Brain microvascular endothelial cell (primary cell): ENCODE data around the gene C20orf202.
"Not testable (repeated sequence)": the region's sequence is repeated elsewhere in the genome, so short reads cannot be mapped to it uniquely, and the experiment has no call there.

Experiments
- DNase-seq: peaks from one replicate; pipeline ENCODE4 v3.0.0-alpha.2; 2020
- H3K27ac ChIP-seq: fragments of 250-450 bp; sonication (Bioruptor Pico); 2 replicates; pipeline ENCODE4 v1.5.1; 2020; ENCODE audit warnings: mild to moderate bottlenecking, moderate library complexity
- H3K27me3 ChIP-seq: fragments of 250-450 bp; sonication (Bioruptor Pico); replicated peaks from 2 replicates; pipeline ENCODE4 v1.5.1; 2020; ENCODE audit warnings: mild to moderate bottlenecking
- H3K36me3 ChIP-seq: fragments of 250-450 bp; sonication (Bioruptor Pico); replicated peaks from 2 replicates; pipeline ENCODE4 v1.5.1; 2020; ENCODE audit warnings: mild to moderate bottlenecking
- H3K4me3 ChIP-seq: 2 replicates; pipeline ENCODE4 v1.5.1; 2011; ENCODE audit warnings: low read depth, mild to moderate bottlenecking, control low read depth, low read length, moderate library complexity
- in situ Hi-C: cut with HindIII; loops from 2 replicates; pipeline ENCODE4 v1.10.0; 2017; ENCODE audit warnings: low sequenced_read_pairs, low pct_ligation_motif_present
- TF ChIP-seq, protein P1 (sequence below): IDR thresholded peaks from 2 replicates; pipeline ENCODE4 v1.5.1; 2011; ENCODE audit warnings: low read depth, mild to moderate bottlenecking, moderate library complexity, low read length, control low read depth, inconsistent platforms; ENCODE audit errors: missing control alignments

Gene C20orf202

DNA sequence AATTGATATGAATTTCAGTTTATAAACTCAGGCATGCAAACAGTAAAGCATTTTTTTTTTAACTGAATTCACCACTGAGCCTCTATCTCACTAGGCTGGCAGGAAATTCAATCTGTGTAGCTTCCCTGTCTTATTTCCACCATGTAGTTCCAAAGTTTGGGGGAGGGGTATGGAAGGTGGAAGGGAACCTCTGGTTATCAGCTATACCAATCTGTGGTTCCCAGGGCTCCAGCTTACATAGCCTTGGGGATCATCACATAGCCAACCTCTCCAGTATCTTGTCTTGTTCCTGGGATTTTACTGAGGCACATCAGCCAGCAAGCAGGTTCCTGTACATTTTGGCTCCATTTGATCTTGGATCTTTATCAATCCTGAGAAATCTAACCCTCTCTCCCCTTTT, 38.2 kb downstream of the C20orf202 start:
- no peaks in the 10 kb centered on the region for H3K27me3 ChIP-seq
- TF ChIP-seq, protein P1, sequence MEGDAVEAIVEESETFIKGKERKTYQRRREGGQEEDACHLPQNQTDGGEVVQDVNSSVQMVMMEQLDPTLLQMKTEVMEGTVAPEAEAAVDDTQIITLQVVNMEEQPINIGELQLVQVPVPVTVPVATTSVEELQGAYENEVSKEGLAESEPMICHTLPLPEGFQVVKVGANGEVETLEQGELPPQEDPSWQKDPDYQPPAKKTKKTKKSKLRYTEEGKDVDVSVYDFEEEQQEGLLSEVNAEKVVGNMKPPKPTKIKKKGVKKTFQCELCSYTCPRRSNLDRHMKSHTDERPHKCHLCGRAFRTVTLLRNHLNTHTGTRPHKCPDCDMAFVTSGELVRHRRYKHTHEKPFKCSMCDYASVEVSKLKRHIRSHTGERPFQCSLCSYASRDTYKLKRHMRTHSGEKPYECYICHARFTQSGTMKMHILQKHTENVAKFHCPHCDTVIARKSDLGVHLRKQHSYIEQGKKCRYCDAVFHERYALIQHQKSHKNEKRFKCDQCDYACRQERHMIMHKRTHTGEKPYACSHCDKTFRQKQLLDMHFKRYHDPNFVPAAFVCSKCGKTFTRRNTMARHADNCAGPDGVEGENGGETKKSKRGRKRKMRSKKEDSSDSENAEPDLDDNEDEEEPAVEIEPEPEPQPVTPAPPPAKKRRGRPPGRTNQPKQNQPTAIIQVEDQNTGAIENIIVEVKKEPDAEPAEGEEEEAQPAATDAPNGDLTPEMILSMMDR, result no peak
- in situ Hi-C loops, result no loop called here

DNA sequence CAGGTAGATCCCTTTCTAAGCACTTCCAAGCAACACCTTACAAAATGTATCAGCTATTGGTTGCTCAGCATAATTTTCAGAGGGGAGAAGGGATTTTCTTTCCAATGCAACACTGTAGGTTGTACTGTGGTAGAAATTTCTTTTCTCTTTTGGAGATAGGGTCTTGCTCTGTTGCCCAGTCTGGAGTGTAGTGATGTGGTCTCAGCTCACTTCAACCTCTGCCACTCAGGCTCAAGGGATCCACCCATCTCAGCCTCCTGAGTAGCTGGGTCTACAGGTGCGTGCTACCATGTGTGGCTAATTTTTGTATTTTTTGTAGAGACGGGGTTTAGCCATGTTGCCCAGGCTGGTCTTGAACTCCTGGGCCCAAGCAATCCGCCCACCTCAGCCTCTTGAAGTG, 38.8 kb downstream of the C20orf202 start:
- no peak for DNase-seq
- Histone ChIP-seq H3K27me3 (no peaks in the 10 kb centered on the region), H3K36me3 (no peaks in the 10 kb centered on the region), H3K4me3 (no peak overlapping the region), H3K27ac (no peak overlapping the region)
- in situ Hi-C loops, result no loop called here
- TF ChIP-seq, protein P1, result no peak

More for the DNA sequence above, 38.2 kb downstream of the C20orf202 start:
- no peak overlapping the region for H3K4me3 ChIP-seq
- no peak overlapping the region for H3K27ac ChIP-seq
- no peaks in the 10 kb centered on the region for H3K36me3 ChIP-seq
- DNase-seq, result no peak

GRCh38 chr20:1242530-1242929, 39.3 kb downstream of the C20orf202 start:
- Histone ChIP-seq H3K36me3 (no peaks in the 10 kb centered on the region), H3K4me3 (no peak overlapping the region), H3K27ac (no peak overlapping the region), H3K27me3 (no peaks in the 10 kb centered on the region)
- TF ChIP-seq, protein P1, result no peak
- peak; percentile 66 for DNase-seq
- in situ Hi-C loops, result no loop called here

GRCh38 chr20:1245578-1245977, 42.3 kb downstream of the C20orf202 start:
- in situ Hi-C loops, result no loop called here
- TF ChIP-seq, protein P1, result no peak
- Histone ChIP-seq H3K27me3 (no peaks in the 10 kb centered on the region), H3K27ac (no peak overlapping the region), H3K4me3 (no peak overlapping the region), H3K36me3 (no peaks in the 10 kb centered on the region)
- no peak for DNase-seq

DNA sequence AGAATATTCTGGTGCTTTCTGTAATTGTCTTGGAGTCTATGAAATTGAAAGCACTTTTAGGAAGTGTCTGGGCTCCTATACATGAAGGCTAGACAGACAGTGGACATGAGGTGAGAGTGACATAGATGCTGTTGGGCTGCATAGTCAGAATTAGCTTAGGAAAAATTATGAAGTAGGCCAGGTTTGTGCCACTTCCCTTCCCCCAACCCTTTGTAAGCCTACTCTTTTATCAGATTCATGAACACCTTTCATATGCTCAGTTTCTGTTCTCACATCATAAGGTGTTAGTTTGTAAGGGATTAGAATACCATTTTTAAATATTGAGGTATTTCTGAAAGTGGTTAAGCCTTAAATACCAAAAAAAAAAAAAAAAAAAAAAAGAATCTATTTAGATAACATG, 44.4 kb downstream of the C20orf202 start:
- Histone ChIP-seq H3K4me3 (no peak overlapping the region), H3K27ac (no peak overlapping the region), H3K27me3 (no peaks in the 10 kb centered on the region), H3K36me3 (no peaks in the 10 kb centered on the region)
- TF ChIP-seq, protein P1, result no peak
- in situ Hi-C loops, result no loop called here
- no peak for DNase-seq

- H3K27ac ChIP-seq, H3K4me3 ChIP-seq, in situ Hi-C loops, H3K27me3 ChIP-seq, H3K36me3 ChIP-seq, DNase-seq: not testable (repeated sequence)
Measured at GRCh38 chr20:1250282-1250681, 47.0 kb downstream of the C20orf202 start.
